Prostate gland (tissue), 2 donors: Measurements from ENCODE around the gene ZNF446. TPM values are rescaled to one million over a fixed set of nuclear protein-coding genes. Genes with fewer than 3 reads are reported as not detected.

Experiments
- DNase-seq: peaks from one replicate; pipeline ENCODE4 v3.0.0-alpha.2; 2019; ENCODE audit warnings: low spot score
- H3K27ac ChIP-seq, 2 donors: fragments of 200-600 bp; sonication (generic); 2 replicates each; pipeline ENCODE4 v1.5.1; 2017 to 2019
- H3K27me3 ChIP-seq: fragments of 200-600 bp; sonication (generic); replicated peaks from 2 replicates; pipeline ENCODE4 v1.5.1; 2019; ENCODE audit not compliant: insufficient read depth
- H3K36me3 ChIP-seq, 2 donors: fragments of 200-600 bp; sonication (generic); 1 replicate in 1 of 2; 2 replicates in 1 of 2; pipeline versions ENCODE4 v1.5.1 to v1.8.1; 2017 to 2019
- H3K4me1 ChIP-seq: fragments of 200-600 bp; sonication (generic); replicated peaks from 2 replicates; pipeline ENCODE4 v1.5.1; 2019
- H3K4me3 ChIP-seq, 2 donors: fragments of 200-600 bp; sonication (generic); 2 replicates each; pipeline ENCODE4 v1.5.1; 2017 to 2019
- H3K9me3 ChIP-seq: fragments of 200-600 bp; sonication (generic); 2 replicates; pipeline ENCODE4 v1.5.1; 2017
- POLR2A ChIP-seq: fragments of 450-650 bp; IDR thresholded peaks from one replicate; pipeline ENCODE4 v1.6.1; 2016; ENCODE audit warnings: antibody characterized with exemption, mild to moderate bottlenecking
- POLR2AphosphoS5 ChIP-seq: sonication (generic); formaldehyde crosslinking; IDR thresholded peaks from one replicate; pipeline ENCODE4 v1.6.1; 2017; ENCODE audit warnings: antibody characterized with exemption
- WGBS: methylation state at CpG from one replicate; pipeline ENCODE4 v1.1.5; 2018; 5-methylcytosine and 5-hydroxymethylcytosine counted together
- intact Hi-C: fragments of 100-400 bp; cut with DNase I; formaldehyde crosslinking; loops from one replicate; pipeline ENCODE4 v1.14.2; 2022
- total RNA-seq, 2 donors: library from RNA; depleted of rRNA; stranded (reverse); fragments of >200 nt; gene quantifications; one replicate each; pipeline ENCODE4 v1.1.0, GENCODE V29; 2016
- TF ChIP-seq, protein P1 (sequence below), 4 experiments: fragments of 200-600 bp in 2 of 4; fragments of 450-650 bp in 2 of 4; sonication (generic) in 2 of 4; IDR thresholded peaks; 1 replicate in 3 of 4; 2 replicates in 1 of 4; pipeline ENCODE4 v1.5.1; 2016 to 2019; ENCODE audit warnings: antibody characterized with exemption in 4 of 4, mild to moderate bottlenecking in 2 of 4, moderate library complexity in 2 of 4

The ZNF446 gene
- total RNA-seq, 2 donors from 2014 or later: 37.8 to 38.0 TPM

DNA sequence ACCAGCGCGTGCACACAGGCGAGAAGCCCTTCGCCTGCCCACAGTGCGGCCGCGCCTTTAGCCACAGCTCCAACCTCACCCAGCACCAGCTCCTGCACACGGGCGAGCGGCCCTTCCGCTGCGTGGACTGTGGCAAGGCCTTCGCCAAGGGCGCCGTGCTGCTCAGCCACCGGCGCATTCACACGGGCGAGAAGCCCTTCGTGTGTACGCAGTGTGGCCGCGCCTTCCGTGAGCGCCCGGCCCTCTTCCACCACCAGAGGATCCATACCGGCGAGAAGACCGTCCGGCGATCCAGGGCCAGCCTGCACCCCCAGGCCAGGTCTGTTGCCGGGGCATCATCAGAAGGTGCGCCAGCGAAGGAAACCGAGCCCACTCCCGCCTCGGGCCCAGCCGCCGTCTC is 4.4 kb upstream of the ZNF446 start:
- WGBS: 95% methylated on average over 38 of the region's 39 CpGs
- H3K4me3 ChIP-seq: no peak overlapping the region
- H3K36me3 ChIP-seq: peaks cover 5 to 10% of the 10 kb centered on the region in 2 donors
- TF ChIP-seq, protein P1, sequence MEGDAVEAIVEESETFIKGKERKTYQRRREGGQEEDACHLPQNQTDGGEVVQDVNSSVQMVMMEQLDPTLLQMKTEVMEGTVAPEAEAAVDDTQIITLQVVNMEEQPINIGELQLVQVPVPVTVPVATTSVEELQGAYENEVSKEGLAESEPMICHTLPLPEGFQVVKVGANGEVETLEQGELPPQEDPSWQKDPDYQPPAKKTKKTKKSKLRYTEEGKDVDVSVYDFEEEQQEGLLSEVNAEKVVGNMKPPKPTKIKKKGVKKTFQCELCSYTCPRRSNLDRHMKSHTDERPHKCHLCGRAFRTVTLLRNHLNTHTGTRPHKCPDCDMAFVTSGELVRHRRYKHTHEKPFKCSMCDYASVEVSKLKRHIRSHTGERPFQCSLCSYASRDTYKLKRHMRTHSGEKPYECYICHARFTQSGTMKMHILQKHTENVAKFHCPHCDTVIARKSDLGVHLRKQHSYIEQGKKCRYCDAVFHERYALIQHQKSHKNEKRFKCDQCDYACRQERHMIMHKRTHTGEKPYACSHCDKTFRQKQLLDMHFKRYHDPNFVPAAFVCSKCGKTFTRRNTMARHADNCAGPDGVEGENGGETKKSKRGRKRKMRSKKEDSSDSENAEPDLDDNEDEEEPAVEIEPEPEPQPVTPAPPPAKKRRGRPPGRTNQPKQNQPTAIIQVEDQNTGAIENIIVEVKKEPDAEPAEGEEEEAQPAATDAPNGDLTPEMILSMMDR (IDR thresholded peaks at IDR 0.05): no peak
- TF ChIP-seq POLR2AphosphoS5 (no peak), POLR2A (no peak)
- intact Hi-C loops: no loop called here
- peaks cover 8% of the 10 kb centered on the region for H3K4me1 ChIP-seq
- H3K9me3 ChIP-seq: no peaks in the 10 kb centered on the region
- H3K27ac ChIP-seq: no peak overlapping the region
- no peaks in the 10 kb centered on the region for H3K27me3 ChIP-seq
- DNase-seq: no peak

DNA sequence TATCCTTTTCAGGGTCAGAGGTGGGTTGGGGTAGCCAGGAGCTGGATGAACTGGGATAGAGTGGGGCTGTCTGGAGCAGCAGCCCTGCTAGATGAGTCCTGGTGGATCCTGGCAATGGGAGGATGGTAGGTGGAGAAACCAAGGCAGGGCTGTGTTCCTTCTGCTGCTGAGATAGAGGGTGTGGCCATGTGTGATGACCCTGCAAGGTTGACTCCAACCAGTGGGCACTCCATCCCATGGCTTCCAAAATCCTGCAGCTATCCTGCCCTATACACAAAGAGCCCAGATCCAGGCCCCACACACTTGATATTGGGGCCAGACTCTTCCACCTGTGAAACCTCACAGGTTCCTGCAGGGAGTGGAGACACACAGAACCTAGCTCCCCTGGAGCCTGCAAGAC is 2.4 kb upstream of the ZNF446 start:
- no peaks in the 10 kb centered on the region for H3K27me3 ChIP-seq

DNA sequence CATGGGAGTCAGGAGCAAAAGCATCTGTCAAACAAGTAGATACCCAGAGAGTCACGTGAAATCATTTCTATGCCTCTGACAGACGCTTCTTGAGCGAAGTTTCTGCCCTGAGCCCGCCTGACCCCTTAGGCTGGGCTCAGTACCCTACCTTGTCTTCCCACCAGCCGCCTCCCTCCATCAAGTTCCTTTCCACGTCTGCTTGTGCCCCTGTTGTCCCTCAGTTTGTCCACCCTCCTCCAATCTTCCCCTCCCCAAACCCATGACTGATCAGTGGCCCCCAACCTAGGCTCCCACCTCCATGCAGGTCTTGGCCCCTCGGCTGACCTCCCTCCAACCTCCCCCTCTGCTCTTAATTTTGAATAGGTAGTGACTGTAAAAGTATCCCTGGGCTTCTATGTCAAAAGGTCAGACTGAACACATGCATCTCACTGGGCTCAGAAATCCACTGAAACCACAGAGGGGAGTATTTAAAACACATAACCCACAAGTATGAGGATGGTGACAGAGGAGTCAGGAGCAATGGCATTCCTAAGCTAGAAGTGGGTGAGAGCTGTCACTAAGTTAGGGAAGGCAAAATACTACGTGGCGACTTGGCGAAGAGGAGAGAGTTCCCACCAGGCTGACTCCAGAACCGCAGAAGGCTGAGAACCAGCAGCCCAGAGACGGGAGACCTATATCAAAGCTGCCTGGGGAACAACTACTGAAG is 1.7 kb upstream of the ZNF446 start:
- 87% methylated on average over 12 of the region's 12 CpGs for WGBS
- H3K4me3 ChIP-seq: no peak overlapping the region
- intact Hi-C loops: no loop called here
- peaks cover 11% of the 10 kb centered on the region for H3K4me1 ChIP-seq
- no peak overlapping the region for H3K27ac ChIP-seq
- TF ChIP-seq POLR2AphosphoS5: no peak
- TF ChIP-seq, protein P1 (IDR thresholded peaks at IDR 0.05): no peak
- no peaks in the 10 kb centered on the region for H3K9me3 ChIP-seq
- H3K36me3 ChIP-seq: peaks cover 5 to 10% of the 10 kb centered on the region in 2 donors
- no peaks in the 10 kb centered on the region for H3K27me3 ChIP-seq
- no peak for DNase-seq

More for the DNA sequence above, 2.4 kb upstream of the ZNF446 start:
- DNase-seq: no peak
- intact Hi-C loops: no loop called here
- Histone ChIP-seq H3K27ac (no peak overlapping the region), H3K9me3 (no peaks in the 10 kb centered on the region), H3K4me3 (no peak overlapping the region), H3K36me3 (peaks cover 5 to 10% of the 10 kb centered on the region in 2 donors), H3K4me1 (peaks cover 11% of the 10 kb centered on the region)
- TF ChIP-seq, protein P1 (IDR thresholded peaks at IDR 0.05): no peak
- TF ChIP-seq POLR2AphosphoS5 (no peak), POLR2A (no peak)

DNA sequence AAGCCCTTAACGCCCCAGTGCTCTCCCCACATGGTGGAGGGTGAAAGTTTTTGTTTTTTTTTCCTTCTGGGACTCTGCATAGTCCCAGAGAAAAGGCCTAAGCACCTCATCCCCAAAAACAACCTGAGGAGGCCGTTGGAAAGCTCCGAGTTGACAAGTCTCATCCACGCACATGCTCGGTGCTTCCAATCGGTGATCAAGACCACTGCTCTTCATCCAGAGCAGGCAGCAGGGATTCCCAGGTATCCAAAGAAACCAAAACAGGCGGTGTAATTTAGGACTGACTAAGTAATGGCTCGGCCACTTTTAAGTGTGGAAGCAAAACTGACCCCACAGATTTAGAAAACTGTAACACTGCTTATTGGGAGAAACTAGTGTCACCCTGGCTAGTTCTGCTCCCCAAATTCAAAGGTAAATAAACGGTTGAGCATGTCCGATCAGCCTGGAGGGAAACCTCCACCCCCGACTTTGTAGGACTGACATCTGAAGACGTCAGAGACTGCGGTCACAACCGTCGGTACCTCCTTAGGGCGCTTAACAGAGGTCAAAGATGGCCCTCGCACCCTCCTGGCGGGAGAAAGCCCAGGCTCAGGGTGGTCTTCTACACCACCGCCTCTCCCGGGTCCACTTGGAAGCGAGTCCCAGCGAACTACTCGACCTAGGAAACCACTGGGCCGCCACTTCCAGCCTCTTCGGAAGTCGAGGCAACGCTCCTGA is 997 bp upstream of the ZNF446 start:
- H3K27ac ChIP-seq: peak overlapping the region; percentile 85 to 86
- peaks cover 0 to 8% of the 10 kb centered on the region in 2 donors for H3K36me3 ChIP-seq
- intact Hi-C loops: no loop called here
- peak overlapping the region; percentile 52 to 58 for H3K4me3 ChIP-seq
- no peak for DNase-seq
- TF ChIP-seq POLR2AphosphoS5 (no peak), POLR2A (no peak)
- TF ChIP-seq, protein P1 (IDR thresholded peaks at IDR 0.05): no peak
- H3K9me3 ChIP-seq: no peaks in the 10 kb centered on the region
- 17% methylated on average over 27 of the region's 27 CpGs for WGBS
- peaks cover 11% of the 10 kb centered on the region for H3K4me1 ChIP-seq
- no peaks in the 10 kb centered on the region for H3K27me3 ChIP-seq
